ENCODE measurements around the gene CNNM1.

CNNM1 gene

GRCh38 chr10:99374526-99374925 is 45.4 kb downstream of the CNNM1 start:
- H3K36me3 Mint-ChIP-seq: peaks cover 4% of the 10 kb centered on the region
- no peaks in the 10 kb centered on the region for H3K9me3 Mint-ChIP-seq (ENCODE audit: low read depth)
- peaks cover 8% of the 10 kb centered on the region for H3K4me1 Mint-ChIP-seq (ENCODE audit: low read depth)
- no peak overlapping the region for H3K4me3 Mint-ChIP-seq
- H3K27ac Mint-ChIP-seq: no peak overlapping the region
- peaks cover 12% of the 10 kb centered on the region for H3K27me3 Mint-ChIP-seq

GRCh38 chr10:99374972-99375371 is 45.8 kb downstream of the CNNM1 start:
- Mint-ChIP-seq H3K9me3 (ENCODE audit: low read depth) (no peaks in the 10 kb centered on the region), H3K4me3 (no peak overlapping the region), H3K4me1 (ENCODE audit: low read depth) (peaks cover 8% of the 10 kb centered on the region), H3K27me3 (peaks cover 8% of the 10 kb centered on the region), H3K27ac (no peak overlapping the region), H3K36me3 (peaks cover 4% of the 10 kb centered on the region)

- Mint-ChIP-seq H3K27me3 (peaks cover 7% of the 10 kb centered on the region), H3K36me3 (peaks cover 4% of the 10 kb centered on the region), H3K9me3 (ENCODE audit: low read depth) (no peaks in the 10 kb centered on the region), H3K4me1 (ENCODE audit: low read depth) (peaks cover 8% of the 10 kb centered on the region), H3K27ac (no peak overlapping the region), H3K4me3 (no peak overlapping the region)
Measured at GRCh38 chr10:99375426-99375825, 46.3 kb downstream of the CNNM1 start.

- no peak overlapping the region for H3K4me3 Mint-ChIP-seq
- H3K36me3 Mint-ChIP-seq: peaks cover 7% of the 10 kb centered on the region
- peaks cover 1% of the 10 kb centered on the region for H3K27me3 Mint-ChIP-seq
- no peaks in the 10 kb centered on the region for H3K9me3 Mint-ChIP-seq (ENCODE audit: low read depth)
- H3K4me1 Mint-ChIP-seq (ENCODE audit: low read depth): no peaks in the 10 kb centered on the region
- H3K27ac Mint-ChIP-seq: no peak overlapping the region
Measured at GRCh38 chr10:99382176-99382575, 53.0 kb downstream of the CNNM1 start.

- H3K27me3 Mint-ChIP-seq: no peaks in the 10 kb centered on the region
- no peaks in the 10 kb centered on the region for H3K9me3 Mint-ChIP-seq (ENCODE audit: low read depth)
- no peaks in the 10 kb centered on the region for H3K36me3 Mint-ChIP-seq
- H3K27ac Mint-ChIP-seq: no peak overlapping the region
- no peaks in the 10 kb centered on the region for H3K4me1 Mint-ChIP-seq (ENCODE audit: low read depth)
- no peak overlapping the region for H3K4me3 Mint-ChIP-seq
Measured at GRCh38 chr10:99387071-99387470, 57.9 kb downstream of the CNNM1 start.

- Mint-ChIP-seq H3K36me3 (no peaks in the 10 kb centered on the region), H3K4me3 (no peak overlapping the region), H3K9me3 (ENCODE audit: low read depth) (no peaks in the 10 kb centered on the region), H3K4me1 (ENCODE audit: low read depth) (peaks cover 2% of the 10 kb centered on the region), H3K27me3 (no peaks in the 10 kb centered on the region), H3K27ac (no peak overlapping the region)
Measured at GRCh38 chr10:99387541-99387940, 58.4 kb downstream of the CNNM1 start.

GRCh38 chr10:99389729-99390480 is 60.7 kb downstream of the CNNM1 start:
- H3K4me3 Mint-ChIP-seq: no peak overlapping the region
- H3K36me3 Mint-ChIP-seq: no peaks in the 10 kb centered on the region
- no peak overlapping the region for H3K27ac Mint-ChIP-seq
- H3K4me1 Mint-ChIP-seq (ENCODE audit: low read depth): peaks cover 5% of the 10 kb centered on the region
- no peaks in the 10 kb centered on the region for H3K27me3 Mint-ChIP-seq
- H3K9me3 Mint-ChIP-seq (ENCODE audit: low read depth): no peaks in the 10 kb centered on the region

GRCh38 chr10:99391346-99391745 is 62.2 kb downstream of the CNNM1 start:
- Mint-ChIP-seq H3K4me1 (ENCODE audit: low read depth) (peaks cover 9% of the 10 kb centered on the region), H3K4me3 (no peak overlapping the region), H3K36me3 (no peaks in the 10 kb centered on the region), H3K27me3 (no peaks in the 10 kb centered on the region), H3K27ac (no peak overlapping the region), H3K9me3 (ENCODE audit: low read depth) (no peaks in the 10 kb centered on the region)

- no peak overlapping the region for H3K27ac Mint-ChIP-seq
- H3K27me3 Mint-ChIP-seq: no peaks in the 10 kb centered on the region
- H3K9me3 Mint-ChIP-seq (ENCODE audit: low read depth): no peaks in the 10 kb centered on the region
- no peaks in the 10 kb centered on the region for H3K36me3 Mint-ChIP-seq
- H3K4me3 Mint-ChIP-seq: no peak overlapping the region
- H3K4me1 Mint-ChIP-seq (ENCODE audit: low read depth): peaks cover 9% of the 10 kb centered on the region
Measured at GRCh38 chr10:99393036-99393435, 63.9 kb downstream of the CNNM1 start.

- Mint-ChIP-seq H3K4me3 (no peak overlapping the region), H3K4me1 (ENCODE audit: low read depth) (peaks cover 9% of the 10 kb centered on the region), H3K9me3 (ENCODE audit: low read depth) (no peaks in the 10 kb centered on the region), H3K27me3 (no peaks in the 10 kb centered on the region), H3K36me3 (no peaks in the 10 kb centered on the region), H3K27ac (no peak overlapping the region)
Measured at GRCh38 chr10:99393683-99394082, 64.5 kb downstream of the CNNM1 start.

GRCh38 chr10:99394256-99394655 is 65.1 kb downstream of the CNNM1 start:
- Mint-ChIP-seq H3K4me1 (ENCODE audit: low read depth) (peaks cover 9% of the 10 kb centered on the region), H3K27ac (no peak overlapping the region), H3K27me3 (no peaks in the 10 kb centered on the region), H3K9me3 (ENCODE audit: low read depth) (no peaks in the 10 kb centered on the region), H3K36me3 (no peaks in the 10 kb centered on the region), H3K4me3 (no peak overlapping the region)

- Mint-ChIP-seq H3K27ac (no peak overlapping the region), H3K27me3 (no peaks in the 10 kb centered on the region), H3K36me3 (no peaks in the 10 kb centered on the region)
Measured at GRCh38 chr10:99394761-99395386, 65.7 kb downstream of the CNNM1 start.

GRCh38 chr10:99395750-99396445 is 66.7 kb downstream of the CNNM1 start:
- H3K27ac Mint-ChIP-seq: no peak overlapping the region
- H3K4me3 Mint-ChIP-seq: no peak overlapping the region
- H3K36me3 Mint-ChIP-seq: no peaks in the 10 kb centered on the region
- H3K9me3 Mint-ChIP-seq (ENCODE audit: low read depth): no peaks in the 10 kb centered on the region
- no peaks in the 10 kb centered on the region for H3K27me3 Mint-ChIP-seq
- peaks cover 9% of the 10 kb centered on the region for H3K4me1 Mint-ChIP-seq (ENCODE audit: low read depth)

More at GRCh38 chr10:99394761-99395386, 65.7 kb downstream of the CNNM1 start:
- H3K4me1 Mint-ChIP-seq (ENCODE audit: low read depth): peaks cover 9% of the 10 kb centered on the region
- no peaks in the 10 kb centered on the region for H3K9me3 Mint-ChIP-seq (ENCODE audit: low read depth)
- no peak overlapping the region for H3K4me3 Mint-ChIP-seq

- no peaks in the 10 kb centered on the region for H3K9me3 Mint-ChIP-seq (ENCODE audit: low read depth)
- H3K27ac Mint-ChIP-seq: no peak overlapping the region
- H3K27me3 Mint-ChIP-seq: no peaks in the 10 kb centered on the region
- no peaks in the 10 kb centered on the region for H3K36me3 Mint-ChIP-seq
- H3K4me1 Mint-ChIP-seq (ENCODE audit: low read depth): peaks cover 9% of the 10 kb centered on the region
- no peak overlapping the region for H3K4me3 Mint-ChIP-seq
Measured at GRCh38 chr10:99396471-99396870, 67.3 kb downstream of the CNNM1 start.

- Mint-ChIP-seq H3K27me3 (no peaks in the 10 kb centered on the region), H3K4me3 (no peak overlapping the region), H3K36me3 (peaks cover 2% of the 10 kb centered on the region), H3K9me3 (ENCODE audit: low read depth) (no peaks in the 10 kb centered on the region), H3K4me1 (ENCODE audit: low read depth) (peaks cover 4% of the 10 kb centered on the region), H3K27ac (no peak overlapping the region)
Measured at GRCh38 chr10:99399664-99400063, 70.5 kb downstream of the CNNM1 start.

Data from activated naive CD8-positive, alpha-beta T cell (primary cell).